Left lung (tissue), 10 donors: ENCODE results near the gene MRPL43. TPM values are rescaled to one million over a fixed set of nuclear protein-coding genes. Genes with fewer than 3 reads are reported as not detected.

Experiments used
- ATAC-seq: fragments of 200-7000 bp; cut with Tn5 transposase; one replicate; pipeline ENCODE4 v1.9.1; 2020; ENCODE audit warnings: moderate library complexity
- DNase-seq, 4 donors: peaks; one replicate each; pipeline ENCODE4 v3.0.0-alpha.2; 2013 to 2020
- H3K27ac ChIP-seq, 2 donors: fragments of 200-600 bp; sonication (generic) in 1 of 2; one replicate each; pipeline versions ENCODE4 v1.5.0 to v1.8.0; 2020 to 2021
- H3K27me3 ChIP-seq, 2 donors: fragments of 200-600 bp; sonication (generic) in 1 of 2; one replicate each; pipeline versions ENCODE4 v1.5.0 to v1.8.0; 2020 to 2021
- H3K36me3 ChIP-seq, 2 donors: fragments of 200-600 bp; sonication (generic) in 1 of 2; one replicate each; pipeline versions ENCODE4 v1.5.0 to v1.8.0; 2020 to 2021
- H3K4me1 ChIP-seq, 2 donors: fragments of 200-600 bp; one replicate each; pipeline ENCODE4 v1.8.0; 2021
- H3K4me3 ChIP-seq, 2 donors: fragments of 200-600 bp; sonication (generic) in 1 of 2; one replicate each; pipeline versions ENCODE4 v1.5.0 to v1.8.0; 2020 to 2021; ENCODE audit warnings: mild to moderate bottlenecking in 1 of 2
- H3K9me3 ChIP-seq, 2 donors: fragments of 200-600 bp; sonication (generic) in 1 of 2; one replicate each; pipeline versions ENCODE4 v1.5.0 to v1.8.0; 2020 to 2021
- CTCF ChIP-seq, 2 donors: fragments of 200-600 bp; sonication (generic) in 1 of 2; IDR thresholded peaks; one replicate each; pipeline versions ENCODE4 v1.5.0 to v1.8.0; 2021; ENCODE audit warnings: antibody characterized with exemption in 2 of 2
- intact Hi-C, 2 donors: fragments of 100-400 bp; cut with DNase I; formaldehyde crosslinking; loops; one replicate each; pipeline versions ENCODE4 v1.11.2 to v1.14.2; 2022
- polyA plus RNA-seq, 6 donors: library from polyadenylated mRNA; unstranded; fragments of 120-200 nt; gene quantifications; one replicate each; pipeline ENCODE4 v1.2.1, GENCODE V29; 2013; ENCODE audit not compliant: insufficient read length in 6 of 6
- total RNA-seq, 2 donors: library from RNA; stranded (reverse); fragmentation: NEBNext Ultra II Directional; extraction: Animal tissue kit (Norgen Biotek cat#: 25700); gene quantifications; one replicate each; pipeline ENCODE4 v1.2.1, GENCODE V29; 2021
- donor health status: DM: no; HTN: yes; CAD: no.
- donor health status: DM: no; HTN: no; CAD: no.

Gene MRPL43
- total and polyA plus RNA-seq, 8 donors, result 55.0 to 103 (median 82.9) TPM

DNA sequence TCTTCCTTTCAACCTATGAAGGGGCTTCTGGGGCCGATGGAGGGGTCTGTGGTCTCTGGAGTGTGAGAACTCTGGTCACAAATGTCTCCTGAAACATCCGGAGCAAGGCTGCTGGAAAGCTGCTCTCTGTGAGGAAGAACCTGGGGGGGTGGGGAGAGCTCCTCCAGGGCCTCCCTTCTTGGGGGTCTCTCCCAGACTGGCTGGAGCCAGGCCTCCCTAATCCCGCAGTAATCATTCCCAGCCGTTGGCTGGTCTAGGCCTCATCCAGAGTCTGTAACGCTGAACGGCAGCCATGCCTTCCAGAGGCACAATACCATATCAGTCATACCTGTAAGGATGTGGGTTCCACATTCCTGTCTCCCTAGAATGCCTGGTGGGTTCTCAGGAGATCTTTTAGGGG, 7.9 kb upstream of the MRPL43 start:
- Histone ChIP-seq H3K9me3 (no peaks in the 10 kb centered on the region), H3K27ac (no peak overlapping the region), H3K4me1 (peaks cover 6 to 25% of the 10 kb centered on the region in 2 donors), H3K36me3 (peaks cover 0 to 40% of the 10 kb centered on the region in 2 donors), H3K27me3 (no peaks in the 10 kb centered on the region), H3K4me3 (no peak overlapping the region)
- DNase-seq (no peak), ATAC-seq (no peak)
- intact Hi-C loops, result no loop called here
- TF ChIP-seq CTCF (IDR thresholded peaks at IDR 0.05), result no peak

DNA sequence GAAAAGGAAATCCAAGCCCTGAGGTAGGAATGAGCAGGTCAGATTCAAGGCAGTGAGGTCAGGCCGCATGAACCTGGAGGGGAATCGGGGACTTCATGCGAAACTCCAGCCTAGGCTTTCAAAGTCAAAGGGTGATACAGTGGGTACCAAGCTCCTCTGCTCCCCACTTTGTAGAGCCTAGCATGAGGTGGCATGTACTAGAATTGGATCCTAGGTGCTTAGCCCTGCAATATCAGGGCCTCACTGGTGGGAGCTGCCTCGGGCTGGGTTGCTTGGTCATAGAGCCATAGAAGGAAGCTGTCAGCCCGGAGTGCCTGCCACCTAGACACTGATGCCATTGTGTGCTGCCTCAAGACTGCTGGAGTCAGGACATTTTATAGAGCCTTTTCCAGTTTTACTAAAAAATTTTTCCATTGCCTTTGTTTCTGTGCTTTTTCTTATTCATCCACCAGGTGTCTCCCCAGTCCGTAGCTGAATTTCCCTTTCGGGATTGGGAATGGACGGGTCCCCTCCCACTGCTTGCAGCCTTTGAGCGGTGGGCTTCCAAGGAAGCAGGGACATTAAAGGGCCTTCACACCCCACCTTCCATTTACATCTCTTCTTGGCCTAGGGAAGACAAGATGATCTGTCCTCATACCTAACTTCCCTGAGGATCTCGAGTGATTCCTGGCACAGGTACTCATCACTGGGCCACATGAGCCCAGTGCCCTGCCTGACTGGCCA, 6.8 kb upstream of the MRPL43 start:
- peak; percentile 47 to 64 for TF ChIP-seq CTCF (IDR thresholded peaks at IDR 0.05)
- Histone ChIP-seq H3K36me3 (peaks cover 0 to 50% of the 10 kb centered on the region in 2 donors), H3K27me3 (no peaks in the 10 kb centered on the region), H3K27ac (no peak overlapping the region), H3K9me3 (no peaks in the 10 kb centered on the region), H3K4me3 (no peak overlapping the region), H3K4me1 (peaks cover 6 to 30% of the 10 kb centered on the region in 2 donors)
- intact Hi-C loops, result no loop called here
- DNase-seq (peak in 2 of 4 donors; percentile 37 to 57), ATAC-seq (no peak)

- intact Hi-C loops, result no loop called here
- H3K27me3 ChIP-seq, result no peaks in the 10 kb centered on the region
- no peak for ATAC-seq
- DNase-seq, result no peak
- H3K4me1 ChIP-seq, result peaks cover 14 to 33% of the 10 kb centered on the region in 2 donors
- H3K36me3 ChIP-seq, result peaks cover 0 to 49% of the 10 kb centered on the region in 2 donors
- H3K9me3 ChIP-seq, result no peaks in the 10 kb centered on the region
- no peak overlapping the region for H3K27ac ChIP-seq
- TF ChIP-seq CTCF (IDR thresholded peaks at IDR 0.05), result no peak
- H3K4me3 ChIP-seq, result no peak overlapping the region
These were observed 1.8 kb upstream of the MRPL43 start for GRCh38 chr10:100989088-100989487.

DNA sequence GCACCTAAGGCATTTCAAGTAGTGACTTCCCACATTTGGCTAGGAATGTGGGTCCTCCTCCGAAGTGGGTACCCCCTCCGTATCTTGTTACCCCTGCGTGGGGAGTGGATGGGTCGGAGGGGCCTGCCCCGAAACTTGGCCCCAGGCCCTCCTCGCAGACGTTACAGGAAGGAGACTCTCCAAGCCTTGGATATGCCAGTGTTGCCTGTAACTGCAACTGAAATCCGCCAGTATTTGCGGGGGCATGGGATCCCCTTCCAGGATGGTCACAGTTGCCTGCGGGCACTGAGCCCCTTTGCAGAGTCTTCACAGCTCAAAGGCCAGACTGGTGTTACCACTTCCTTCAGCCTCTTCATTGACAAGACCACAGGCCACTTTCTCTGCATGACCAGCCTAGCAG, 869 bp upstream of the MRPL43 start:
- Histone ChIP-seq H3K9me3 (no peaks in the 10 kb centered on the region), H3K4me3 (peak overlapping the region; percentile 73 to 92), H3K4me1 (peaks cover 14 to 33% of the 10 kb centered on the region in 2 donors), H3K27me3 (no peaks in the 10 kb centered on the region), H3K36me3 (peaks cover 0 to 49% of the 10 kb centered on the region in 2 donors), H3K27ac (no peak overlapping the region)
- no peak for DNase-seq
- no peak for ATAC-seq
- TF ChIP-seq CTCF (IDR thresholded peaks at IDR 0.05), result no peak
- intact Hi-C loops, result no loop called here

GRCh38 chr10:100987685-100988049, 370 bp upstream of the MRPL43 start:
- H3K36me3 ChIP-seq, result peaks cover 0 to 49% of the 10 kb centered on the region in 2 donors

More at GRCh38 chr10:100987685-100988049, 370 bp upstream of the MRPL43 start:
- ATAC-seq (no peak), DNase-seq (no peak)
- Histone ChIP-seq H3K4me3 (peak overlapping the region; percentile 73 to 92), H3K27me3 (no peaks in the 10 kb centered on the region), H3K27ac (peak overlapping the region in 1 of 2 donors; percentile 79), H3K9me3 (no peaks in the 10 kb centered on the region), H3K4me1 (peaks cover 14 to 33% of the 10 kb centered on the region in 2 donors)
- TF ChIP-seq CTCF (IDR thresholded peaks at IDR 0.05), result no peak
- intact Hi-C loops, result no loop called here
